Mesothelial cell of epicardium (in vitro differentiated cells): Measurements from ENCODE around the gene CACNA2D3. TPM values are rescaled to one million over a fixed set of nuclear protein-coding genes. Genes with fewer than 3 reads are reported as not detected.
"Not testable (repeated sequence)": the region's sequence is repeated elsewhere in the genome, so short reads cannot be mapped to it uniquely, and the experiment has no call there.

Experiments used
- DNase-seq, 2 experiments: peaks; one replicate each; pipeline ENCODE4 v3.0.0; 2021; ENCODE audit warnings: low spot score in 2 of 2; ENCODE audit not compliant: unreplicated experiment in 2 of 2
- H3K27ac Mint-ChIP-seq: 2 replicates; pipeline ENCODE4 v1.8.0; 2021; ENCODE audit warnings: mixed read lengths
- H3K27me3 Mint-ChIP-seq: 2 replicates; pipeline ENCODE4 v1.8.0; 2021; ENCODE audit warnings: low read depth, mixed read lengths
- H3K36me3 Mint-ChIP-seq: 2 replicates; pipeline ENCODE4 v1.8.0; 2021; ENCODE audit warnings: mixed read lengths
- H3K4me1 Mint-ChIP-seq: 2 replicates; pipeline ENCODE4 v1.8.0; 2021; ENCODE audit warnings: mixed read lengths
- H3K4me3 Mint-ChIP-seq: 2 replicates; pipeline ENCODE4 v1.8.0; 2021; ENCODE audit warnings: mild to moderate bottlenecking, moderate library complexity, mixed read lengths
- H3K9me3 Mint-ChIP-seq: 2 replicates; pipeline ENCODE4 v1.8.0; 2021; ENCODE audit warnings: mixed read lengths
- total RNA-seq: library from RNA; stranded (reverse); gene quantifications from 3 replicates; pipeline ENCODE4 v1.2.1, GENCODE V29; 2021
- TF ChIP-seq, protein P1 (sequence below): fragments of 200-600 bp; sonication (generic); IDR thresholded peaks from one replicate; pipeline ENCODE4 v1.5.0; 2021; ENCODE audit warnings: antibody characterized with exemption; ENCODE audit not compliant: unreplicated experiment

Gene CACNA2D3
- total RNA-seq, 1 donor from 2014 or later = 2.3 TPM

DNA sequence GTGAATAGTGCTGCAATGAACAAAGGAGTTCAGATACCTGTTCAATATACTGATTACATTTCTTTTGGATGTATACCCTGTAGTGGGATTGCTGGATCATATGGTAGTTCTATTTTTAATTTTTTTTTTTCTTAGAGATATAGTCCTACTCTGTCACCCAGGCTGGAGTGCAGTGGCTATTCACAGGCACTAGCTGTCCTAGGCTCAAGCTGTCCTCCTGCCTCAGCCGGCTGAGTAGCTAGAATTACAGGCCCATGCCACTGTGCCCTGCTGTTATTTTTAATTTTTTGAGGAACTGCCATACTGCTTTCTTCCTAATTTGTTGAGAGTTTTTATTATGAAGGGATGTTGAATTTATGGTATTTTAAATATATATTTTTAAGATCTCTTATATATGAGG lies 23.0 kb upstream of the CACNA2D3 start:
- TF ChIP-seq, protein P1, sequence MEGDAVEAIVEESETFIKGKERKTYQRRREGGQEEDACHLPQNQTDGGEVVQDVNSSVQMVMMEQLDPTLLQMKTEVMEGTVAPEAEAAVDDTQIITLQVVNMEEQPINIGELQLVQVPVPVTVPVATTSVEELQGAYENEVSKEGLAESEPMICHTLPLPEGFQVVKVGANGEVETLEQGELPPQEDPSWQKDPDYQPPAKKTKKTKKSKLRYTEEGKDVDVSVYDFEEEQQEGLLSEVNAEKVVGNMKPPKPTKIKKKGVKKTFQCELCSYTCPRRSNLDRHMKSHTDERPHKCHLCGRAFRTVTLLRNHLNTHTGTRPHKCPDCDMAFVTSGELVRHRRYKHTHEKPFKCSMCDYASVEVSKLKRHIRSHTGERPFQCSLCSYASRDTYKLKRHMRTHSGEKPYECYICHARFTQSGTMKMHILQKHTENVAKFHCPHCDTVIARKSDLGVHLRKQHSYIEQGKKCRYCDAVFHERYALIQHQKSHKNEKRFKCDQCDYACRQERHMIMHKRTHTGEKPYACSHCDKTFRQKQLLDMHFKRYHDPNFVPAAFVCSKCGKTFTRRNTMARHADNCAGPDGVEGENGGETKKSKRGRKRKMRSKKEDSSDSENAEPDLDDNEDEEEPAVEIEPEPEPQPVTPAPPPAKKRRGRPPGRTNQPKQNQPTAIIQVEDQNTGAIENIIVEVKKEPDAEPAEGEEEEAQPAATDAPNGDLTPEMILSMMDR = no peak
- Mint-ChIP-seq H3K4me3 (no peak overlapping the region), H3K27ac (no peak overlapping the region), H3K4me1 (no peaks in the 10 kb centered on the region), H3K27me3 (peaks cover 19% of the 10 kb centered on the region), H3K36me3 (no peaks in the 10 kb centered on the region), H3K9me3 (no peaks in the 10 kb centered on the region)
- DNase-seq = no peak

DNA sequence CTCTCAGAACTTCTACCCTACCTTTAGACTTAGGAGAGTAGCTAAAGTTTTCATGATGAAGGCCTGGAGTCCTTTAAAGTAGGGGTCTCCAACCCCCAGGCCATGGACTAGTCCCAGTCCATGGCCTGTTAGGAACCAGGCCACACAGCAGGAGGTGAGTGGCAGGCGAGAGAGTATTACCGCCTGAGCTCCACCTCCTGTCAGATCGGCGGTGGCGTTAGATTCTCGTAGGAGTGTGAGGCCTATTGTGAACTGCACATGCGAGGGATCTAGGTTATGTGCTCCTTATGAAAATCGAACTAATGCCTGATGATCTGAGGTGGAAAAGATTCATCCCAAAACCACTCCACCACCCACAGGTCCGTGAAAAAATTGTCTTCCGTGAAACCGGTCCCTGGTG lies 18.3 kb upstream of the CACNA2D3 start:
- H3K4me3 Mint-ChIP-seq = no peak overlapping the region
- H3K4me1 Mint-ChIP-seq = no peaks in the 10 kb centered on the region
- no peaks in the 10 kb centered on the region for H3K36me3 Mint-ChIP-seq
- H3K9me3 Mint-ChIP-seq = peaks cover 5% of the 10 kb centered on the region
- peaks cover 6% of the 10 kb centered on the region for H3K27me3 Mint-ChIP-seq
- DNase-seq = no peak
- TF ChIP-seq, protein P1 = no peak
- no peak overlapping the region for H3K27ac Mint-ChIP-seq

DNA sequence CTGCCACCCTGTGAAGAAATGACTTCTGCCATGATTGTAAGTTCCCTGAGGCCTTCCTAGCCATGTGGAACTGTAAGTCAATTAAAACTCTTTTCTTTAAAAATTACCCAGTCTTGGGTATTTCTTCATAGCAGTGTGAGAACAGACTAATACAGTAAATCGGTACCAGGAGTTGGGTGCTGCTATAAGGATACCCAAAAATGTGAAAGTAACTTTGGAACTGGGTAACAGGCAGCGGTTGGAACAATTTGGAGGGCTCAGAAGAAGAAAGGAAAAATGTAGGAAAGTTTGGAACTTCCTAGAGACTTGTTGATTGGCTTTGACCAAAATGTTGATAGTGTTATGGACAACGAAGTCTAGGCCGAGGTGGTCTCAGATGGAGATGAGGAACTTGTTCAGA lies 6.2 kb upstream of the CACNA2D3 start:
- DNase-seq, H3K27ac Mint-ChIP-seq, H3K4me1 Mint-ChIP-seq, H3K36me3 Mint-ChIP-seq, H3K4me3 Mint-ChIP-seq: not testable (repeated sequence)
- peaks cover 10% of the 10 kb centered on the region for H3K9me3 Mint-ChIP-seq
- peaks cover 76% of the 10 kb centered on the region for H3K27me3 Mint-ChIP-seq

GRCh38 chr3:54120657-54121413 lies 1.5 kb upstream of the CACNA2D3 start:
- Mint-ChIP-seq H3K4me1 (peaks cover 15% of the 10 kb centered on the region), H3K36me3 (no peaks in the 10 kb centered on the region), H3K9me3 (peaks cover 6% of the 10 kb centered on the region), H3K27me3 (peaks cover 88% of the 10 kb centered on the region), H3K27ac (no peak overlapping the region), H3K4me3 (peak overlapping the region; percentile 59)
- TF ChIP-seq, protein P1 = no peak
- DNase-seq = no peak

GRCh38 chr3:54121414-54122323 lies 683 bp upstream of the CACNA2D3 start:
- TF ChIP-seq, protein P1 = no peak
- Mint-ChIP-seq H3K4me3 (peak overlapping the region; percentile 59), H3K36me3 (no peaks in the 10 kb centered on the region), H3K27ac (no peak overlapping the region), H3K4me1 (peaks cover 15% of the 10 kb centered on the region), H3K9me3 (no peaks in the 10 kb centered on the region), H3K27me3 (peaks cover 87% of the 10 kb centered on the region)
- DNase-seq = peak in 1 of 2 experiments; percentile 45
